ENCODE data around the gene BTBD9.
A peak's percentile ranks its signal among the peaks of the same experiment; 100 is the strongest.

The BTBD9 gene

GRCh38 chr6:38588631-38589366 is 50.9 kb downstream of the BTBD9 start:
- ATAC-seq, result peak; percentile 71
- H3K27ac Mint-ChIP-seq, result no peak overlapping the region

GRCh38 chr6:38587766-38588362 is 51.9 kb downstream of the BTBD9 start:
- no peaks in the 10 kb centered on the region for H3K27me3 Mint-ChIP-seq
- H3K27ac Mint-ChIP-seq, result no peak overlapping the region
- peaks cover 1% of the 10 kb centered on the region for H3K4me1 Mint-ChIP-seq
- DNase-seq (no peak), ATAC-seq (no peak)
- H3K4me3 Mint-ChIP-seq, result no peak overlapping the region
- no peaks in the 10 kb centered on the region for H3K9me3 Mint-ChIP-seq

More at GRCh38 chr6:38588631-38589366, 50.9 kb downstream of the BTBD9 start:
- H3K27me3 Mint-ChIP-seq, result no peaks in the 10 kb centered on the region
- H3K4me1 Mint-ChIP-seq, result peaks cover 10% of the 10 kb centered on the region
- H3K4me3 Mint-ChIP-seq, result no peak overlapping the region
- DNase-seq, result no peak
- H3K9me3 Mint-ChIP-seq, result no peaks in the 10 kb centered on the region

- H3K9me3 Mint-ChIP-seq, result no peaks in the 10 kb centered on the region
- no peak overlapping the region for H3K27ac Mint-ChIP-seq
- ATAC-seq, result no peak
- DNase-seq, result no peak
- no peaks in the 10 kb centered on the region for H3K4me1 Mint-ChIP-seq
- H3K27me3 Mint-ChIP-seq, result no peaks in the 10 kb centered on the region
- no peak overlapping the region for H3K4me3 Mint-ChIP-seq
Observed at GRCh38 chr6:38586992-38587391, 52.7 kb downstream of the BTBD9 start.

GRCh38 chr6:38584731-38585130 is 55.0 kb downstream of the BTBD9 start:
- H3K4me3 Mint-ChIP-seq, result no peak overlapping the region
- no peak for DNase-seq
- H3K27ac Mint-ChIP-seq, result no peak overlapping the region
- no peaks in the 10 kb centered on the region for H3K4me1 Mint-ChIP-seq
- H3K9me3 Mint-ChIP-seq, result no peaks in the 10 kb centered on the region
- H3K27me3 Mint-ChIP-seq, result no peaks in the 10 kb centered on the region
- ATAC-seq, result no peak

GRCh38 chr6:38583523-38583922 is 56.2 kb downstream of the BTBD9 start:
- no peaks in the 10 kb centered on the region for H3K27me3 Mint-ChIP-seq
- H3K9me3 Mint-ChIP-seq, result no peaks in the 10 kb centered on the region
- H3K27ac Mint-ChIP-seq, result peak overlapping the region in 1 of 2 donors; percentile 83
- ATAC-seq (no peak), DNase-seq (no peak)
- H3K4me1 Mint-ChIP-seq, result peaks cover 9% of the 10 kb centered on the region
- no peak overlapping the region for H3K4me3 Mint-ChIP-seq

GRCh38 chr6:38580030-38580429 is 59.7 kb downstream of the BTBD9 start:
- Mint-ChIP-seq H3K9me3 (no peaks in the 10 kb centered on the region), H3K27me3 (no peaks in the 10 kb centered on the region), H3K4me3 (no peak overlapping the region), H3K4me1 (peaks cover 22% of the 10 kb centered on the region), H3K27ac (no peak overlapping the region)
- no peak for ATAC-seq
- DNase-seq, result no peak

- Mint-ChIP-seq H3K27ac (peak overlapping the region; percentile 17 to 48), H3K9me3 (no peaks in the 10 kb centered on the region), H3K4me1 (peaks cover 22% of the 10 kb centered on the region), H3K27me3 (no peaks in the 10 kb centered on the region), H3K4me3 (no peak overlapping the region)
- DNase-seq (no peak), ATAC-seq (no peak)
Observed at GRCh38 chr6:38579010-38579628, 60.6 kb downstream of the BTBD9 start.

GRCh38 chr6:38578075-38578474 is 61.7 kb downstream of the BTBD9 start:
- no peaks in the 10 kb centered on the region for H3K9me3 Mint-ChIP-seq
- peak overlapping the region in 1 of 2 donors; percentile 91 for H3K27ac Mint-ChIP-seq
- no peak for DNase-seq
- ATAC-seq, result no peak
- H3K27me3 Mint-ChIP-seq, result no peaks in the 10 kb centered on the region
- H3K4me3 Mint-ChIP-seq, result no peak overlapping the region
- H3K4me1 Mint-ChIP-seq, result peaks cover 28% of the 10 kb centered on the region

GRCh38 chr6:38577492-38577891 is 62.2 kb downstream of the BTBD9 start:
- Mint-ChIP-seq H3K27ac (no peak overlapping the region), H3K4me1 (peaks cover 29% of the 10 kb centered on the region), H3K9me3 (no peaks in the 10 kb centered on the region), H3K27me3 (no peaks in the 10 kb centered on the region), H3K4me3 (no peak overlapping the region)
- ATAC-seq (no peak), DNase-seq (no peak)

- Mint-ChIP-seq H3K4me3 (no peak overlapping the region), H3K9me3 (no peaks in the 10 kb centered on the region), H3K4me1 (peaks cover 36% of the 10 kb centered on the region), H3K27ac (peak overlapping the region in 1 of 2 donors; percentile 81), H3K27me3 (no peaks in the 10 kb centered on the region)
- no peak for ATAC-seq
- DNase-seq, result no peak
Observed at GRCh38 chr6:38573801-38574395, 65.8 kb downstream of the BTBD9 start.

GRCh38 chr6:38572186-38572813 is 67.4 kb downstream of the BTBD9 start:
- Mint-ChIP-seq H3K4me3 (peak overlapping the region; percentile 67 to 68), H3K9me3 (no peaks in the 10 kb centered on the region), H3K27ac (peak overlapping the region; percentile 37 to 91), H3K27me3 (no peaks in the 10 kb centered on the region), H3K4me1 (peaks cover 20% of the 10 kb centered on the region)
- DNase-seq (no peak), ATAC-seq (peak; percentile 98)

- H3K9me3 Mint-ChIP-seq, result no peaks in the 10 kb centered on the region
- peak overlapping the region; percentile 37 to 91 for H3K27ac Mint-ChIP-seq
- peaks cover 20% of the 10 kb centered on the region for H3K4me1 Mint-ChIP-seq
- ATAC-seq (peak; percentile 41), DNase-seq (no peak)
- H3K4me3 Mint-ChIP-seq, result peak overlapping the region; percentile 67 to 68
- H3K27me3 Mint-ChIP-seq, result no peaks in the 10 kb centered on the region
Observed at GRCh38 chr6:38571721-38572120, 68.0 kb downstream of the BTBD9 start.

GRCh38 chr6:38570750-38571149 is 69.0 kb downstream of the BTBD9 start:
- H3K4me1 Mint-ChIP-seq, result peaks cover 20% of the 10 kb centered on the region
- DNase-seq, result no peak
- no peak for ATAC-seq
- H3K9me3 Mint-ChIP-seq, result no peaks in the 10 kb centered on the region
- no peak overlapping the region for H3K4me3 Mint-ChIP-seq
- no peaks in the 10 kb centered on the region for H3K27me3 Mint-ChIP-seq
- peak overlapping the region in 1 of 2 donors; percentile 75 for H3K27ac Mint-ChIP-seq

GRCh38 chr6:38567436-38567835 is 72.3 kb downstream of the BTBD9 start:
- no peaks in the 10 kb centered on the region for H3K9me3 Mint-ChIP-seq
- DNase-seq (no peak), ATAC-seq (no peak)
- H3K4me3 Mint-ChIP-seq, result no peak overlapping the region
- H3K27me3 Mint-ChIP-seq, result no peaks in the 10 kb centered on the region
- H3K4me1 Mint-ChIP-seq, result peaks cover 11% of the 10 kb centered on the region
- no peak overlapping the region for H3K27ac Mint-ChIP-seq

GRCh38 chr6:38566295-38567030 is 73.3 kb downstream of the BTBD9 start:
- Mint-ChIP-seq H3K27me3 (no peaks in the 10 kb centered on the region), H3K27ac (no peak overlapping the region), H3K4me1 (peaks cover 2% of the 10 kb centered on the region), H3K4me3 (no peak overlapping the region), H3K9me3 (no peaks in the 10 kb centered on the region)
- DNase-seq (no peak), ATAC-seq (no peak)
